GM12801 (cell line): ENCODE data around the gene BBS9.

Source experiments
- CTCF ChIP-seq: IDR thresholded peaks from one replicate; pipeline ENCODE4 v1.5.1; 2011; ENCODE audit warnings: control low read depth; ENCODE audit not compliant: insufficient read length; ENCODE audit errors: extremely low read depth

The BBS9 gene

DNA sequence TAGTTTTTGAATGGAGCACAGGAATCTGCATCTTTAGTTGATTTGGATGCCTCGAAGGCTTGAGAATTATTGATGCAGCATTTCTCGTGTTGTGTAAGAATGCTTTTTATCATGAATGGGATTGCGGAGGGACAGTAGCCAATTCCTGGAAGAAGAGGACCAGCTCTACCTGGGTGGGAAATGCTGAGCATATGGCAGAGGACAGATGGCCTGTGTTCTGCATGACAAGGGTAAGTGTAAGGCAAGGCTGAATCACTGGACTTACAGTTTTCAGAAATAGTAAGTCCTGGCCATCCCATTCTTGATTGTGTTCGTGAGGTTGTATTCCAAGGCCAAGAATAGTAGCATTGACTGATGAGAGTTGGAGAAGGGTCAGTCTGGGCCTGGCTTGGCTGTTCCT is 36.1 kb upstream of the BBS9 start:
- no peak for TF ChIP-seq CTCF

- no peak for TF ChIP-seq CTCF
Measured at GRCh38 chr7:33099154-33099940, 30.0 kb upstream of the BBS9 start.

DNA sequence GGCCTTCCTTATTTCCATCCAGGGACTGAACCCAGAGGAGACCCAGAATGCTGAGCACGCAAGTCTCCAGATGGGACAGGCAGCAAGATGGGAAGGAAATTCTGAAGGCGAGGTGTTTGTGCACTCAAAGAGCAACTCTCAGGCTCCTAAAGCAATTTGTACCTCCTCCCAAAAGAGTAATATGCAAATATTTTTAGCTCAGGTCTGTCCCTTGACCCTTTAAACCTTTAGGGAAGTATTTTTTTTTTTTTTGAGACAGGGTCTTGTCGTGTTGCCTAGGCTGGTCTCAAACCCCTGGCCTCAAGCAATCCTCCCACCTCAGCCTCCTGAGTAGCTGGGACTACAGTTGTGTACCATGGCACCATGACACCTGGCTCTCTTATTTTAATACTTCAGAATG is 28.6 kb upstream of the BBS9 start:
- no peak for TF ChIP-seq CTCF

DNA sequence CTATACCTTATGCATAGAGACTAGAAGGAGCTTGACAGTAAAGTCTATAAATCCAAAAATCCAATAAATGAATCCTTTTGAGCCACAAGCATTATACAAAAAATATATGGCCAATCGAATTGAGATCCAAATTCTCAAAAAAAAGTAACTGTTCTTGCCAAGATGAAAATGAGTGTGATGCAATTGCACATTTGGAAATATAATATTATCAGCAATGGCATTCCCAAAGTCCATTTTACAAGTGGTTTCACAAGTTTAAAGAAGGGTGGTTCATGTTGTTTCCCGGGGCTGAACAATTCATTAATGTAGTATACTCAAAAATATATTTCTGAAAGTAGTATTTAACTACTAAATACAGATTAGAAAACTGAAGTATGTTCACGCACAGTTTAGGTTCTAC is 27.5 kb upstream of the BBS9 start:
- no peak for TF ChIP-seq CTCF

DNA sequence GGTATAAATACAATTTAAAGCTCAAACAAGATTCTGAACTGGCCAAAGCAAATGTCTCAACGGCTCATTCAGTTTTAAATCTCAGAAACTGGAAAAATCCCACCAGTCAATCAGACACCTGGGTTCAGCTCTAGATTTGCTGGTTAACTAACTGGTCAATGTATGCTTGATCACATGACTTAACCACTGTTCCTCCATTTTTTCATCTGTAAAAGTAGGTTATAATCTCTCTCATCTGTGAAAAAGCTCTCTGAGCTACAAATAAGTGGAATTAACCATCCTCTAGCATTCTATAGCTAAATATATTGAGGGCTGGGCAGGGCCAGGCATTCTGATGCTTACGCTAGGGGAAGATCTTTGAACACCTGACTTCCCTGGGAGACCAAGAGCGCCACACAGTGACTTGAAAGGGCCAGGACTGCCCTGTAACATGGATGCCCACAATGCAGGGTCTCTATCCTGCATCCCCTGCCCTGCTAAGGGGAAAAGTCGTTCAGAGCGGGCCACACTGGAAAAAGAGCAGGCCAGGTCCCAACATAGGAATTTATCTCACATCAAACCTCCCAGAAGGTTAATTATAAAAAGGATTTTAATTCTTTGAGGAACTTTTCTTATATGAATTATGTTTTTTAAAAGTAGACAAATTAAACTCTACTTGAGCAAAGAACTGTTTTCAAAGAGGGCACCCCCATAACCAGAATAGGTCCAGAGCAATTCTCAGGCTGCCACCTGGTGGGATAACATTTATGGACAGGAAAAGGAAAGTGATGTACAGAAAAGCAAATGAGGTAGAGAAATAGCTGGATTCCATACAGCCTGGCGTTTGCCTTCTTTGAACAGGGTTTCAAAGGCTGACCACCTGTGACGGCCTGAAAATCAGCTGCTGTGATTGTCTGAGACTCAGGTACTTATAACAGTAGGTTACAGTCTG is 22.0 kb upstream of the BBS9 start:
- no peak for TF ChIP-seq CTCF

DNA sequence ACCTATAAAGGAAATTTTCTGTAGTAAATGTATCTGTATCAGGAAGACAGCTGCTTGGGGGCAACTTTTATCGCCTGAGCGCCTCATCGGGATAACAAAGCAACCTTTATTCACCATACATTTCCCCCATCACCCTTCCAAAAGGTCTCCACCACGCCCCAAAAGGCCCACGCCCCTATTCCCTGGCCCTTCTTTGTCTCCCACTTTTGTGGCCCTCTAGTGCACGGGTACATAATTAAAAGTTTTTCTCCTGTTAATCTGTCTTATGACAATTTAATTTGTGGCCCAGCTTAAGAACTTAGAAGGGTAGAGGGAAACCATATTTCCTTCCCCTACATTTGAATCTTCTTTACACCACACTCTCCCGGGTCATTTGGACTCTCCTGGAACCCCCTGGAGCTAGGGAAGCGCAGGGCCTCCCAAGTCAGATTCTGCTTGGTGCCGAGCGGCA is 20.8 kb upstream of the BBS9 start:
- no peak for TF ChIP-seq CTCF

DNA sequence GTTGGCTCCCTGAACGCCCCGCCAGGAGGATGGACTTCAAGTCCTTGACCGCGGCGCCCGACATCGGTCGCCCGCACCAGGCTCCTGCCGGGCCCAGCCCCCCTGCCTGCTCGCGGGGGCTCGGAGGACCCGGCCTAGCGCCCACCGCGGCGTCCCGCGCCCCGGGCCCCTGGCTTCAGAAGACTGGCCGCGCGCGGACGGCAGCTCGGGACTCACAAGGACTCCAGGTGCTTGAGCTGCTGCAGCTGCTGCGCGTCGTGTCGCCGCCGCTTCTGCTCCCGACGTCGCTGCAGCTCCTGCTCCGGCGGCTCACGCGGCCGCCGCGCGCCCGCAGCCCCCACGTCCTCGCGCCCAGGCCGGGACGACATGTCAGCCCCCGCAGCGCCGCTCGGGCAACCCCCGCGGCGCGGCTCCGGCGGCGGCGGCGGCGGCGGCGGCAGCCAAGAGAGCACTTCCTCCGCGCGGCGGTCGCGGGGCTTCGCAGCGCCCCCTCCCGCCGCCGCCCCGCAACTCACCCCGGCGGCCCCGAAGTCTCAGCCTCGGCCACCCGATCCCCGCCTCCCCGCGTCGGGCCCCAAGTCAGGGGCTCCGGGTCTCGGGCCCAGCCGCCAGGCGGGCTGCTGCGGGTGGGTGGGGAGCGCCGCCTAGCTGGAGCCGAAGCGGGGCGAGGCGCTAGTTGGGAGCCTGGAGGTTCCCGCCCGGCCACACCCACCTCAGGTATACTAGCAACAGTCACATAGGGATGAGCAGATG is 20.2 kb upstream of the BBS9 start, which contains the start of gene RP9:
RP9 (minus strand) TSS at position 400 of the 753 bp plus-strand sequence; CDS start at position 368, 32 bp downstream.
- no peak for TF ChIP-seq CTCF
